HG02798 (cell line): Measurements from ENCODE around the gene TENT5C.
A peak's percentile ranks its signal among the peaks of the same experiment; 100 is the strongest.

Experiments
- ATAC-seq: cut with Tn5 transposase; IDR thresholded peaks from one replicate; pipeline ENCODE4 v1.9.1; 2021; ENCODE audit warnings: mild to moderate bottlenecking; ENCODE audit not compliant: unreplicated experiment, poor library complexity

Gene TENT5C

GRCh38 chr1:117632269-117633067 is 26.6 kb downstream of the TENT5C start:
- ATAC-seq, result peak; percentile 46

- ATAC-seq, result no peak
Observed at GRCh38 chr1:117633068-117633345, 27.2 kb downstream of the TENT5C start.

GRCh38 chr1:117633423-117633822 is 27.6 kb downstream of the TENT5C start:
- ATAC-seq, result peak; percentile 52

GRCh38 chr1:117633936-117634335 is 28.1 kb downstream of the TENT5C start:
- ATAC-seq, result no peak

GRCh38 chr1:117634631-117635030 is 28.8 kb downstream of the TENT5C start:
- no peak for ATAC-seq

GRCh38 chr1:117635805-117636204 is 30.0 kb downstream of the TENT5C start:
- ATAC-seq, result no peak

GRCh38 chr1:117636637-117637425 is 31.0 kb downstream of the TENT5C start:
- ATAC-seq, result no peak

- ATAC-seq, result no peak
Observed at GRCh38 chr1:117638141-117638540, 32.3 kb downstream of the TENT5C start.

- ATAC-seq, result no peak
Observed at GRCh38 chr1:117638759-117639158, 32.9 kb downstream of the TENT5C start.

- no peak for ATAC-seq
Observed at GRCh38 chr1:117639741-117640140, 33.9 kb downstream of the TENT5C start.

GRCh38 chr1:117641536-117641935 is 35.7 kb downstream of the TENT5C start:
- ATAC-seq, result no peak

GRCh38 chr1:117642963-117643362 is 37.1 kb downstream of the TENT5C start:
- no peak for ATAC-seq

- ATAC-seq, result no peak
Observed at GRCh38 chr1:117643601-117644000, 37.8 kb downstream of the TENT5C start.

- ATAC-seq, result peak; percentile 82
Observed at GRCh38 chr1:117644696-117645311, 39.0 kb downstream of the TENT5C start.

- no peak for ATAC-seq
Observed at GRCh38 chr1:117645343-117645742, 39.5 kb downstream of the TENT5C start.

GRCh38 chr1:117646007-117646811 is 40.4 kb downstream of the TENT5C start:
- no peak for ATAC-seq

GRCh38 chr1:117646956-117647355 is 41.1 kb downstream of the TENT5C start:
- ATAC-seq, result no peak

- no peak for ATAC-seq
Observed at GRCh38 chr1:117648015-117648414, 42.2 kb downstream of the TENT5C start.

GRCh38 chr1:117650840-117651568 is 45.2 kb downstream of the TENT5C start:
- ATAC-seq, result no peak

GRCh38 chr1:117651616-117652015 is 45.8 kb downstream of the TENT5C start:
- no peak for ATAC-seq
